GM19239 (cell line): ENCODE measurements around the gene SMCO4.

ENCODE experiments used
- DNase-seq: peaks from one replicate; pipeline ENCODE4 v3.0.0; 2011; ENCODE audit warnings: low spot score; ENCODE audit not compliant: insufficient read length
- FAIRE-seq: peaks from 2 replicates; lab custom pipeline; 2011; peaks lifted over from hg19 to GRCh38; lab: Jason Lieb, UNC

Gene SMCO4

DNA sequence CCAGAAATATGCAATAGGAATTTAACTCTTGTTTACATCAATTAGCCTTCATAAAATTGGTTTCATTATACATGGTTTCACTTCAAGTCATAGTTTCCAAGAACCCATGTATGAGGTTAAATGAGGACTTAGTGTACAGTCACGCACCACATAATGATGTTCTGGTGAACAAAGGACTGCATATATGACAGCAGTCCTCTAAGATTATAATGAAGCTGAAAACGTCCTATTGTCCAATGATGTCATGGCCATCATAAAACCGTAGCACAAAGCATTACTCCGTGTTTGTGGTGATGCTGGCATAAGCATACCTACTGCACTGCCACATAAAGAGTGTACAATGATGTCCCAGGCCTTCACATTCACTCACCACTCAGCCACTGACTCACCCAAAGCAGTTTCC is 31.1 kb downstream of the SMCO4 start:
- FAIRE-seq, result peak; percentile 70
- no peak for DNase-seq

DNA sequence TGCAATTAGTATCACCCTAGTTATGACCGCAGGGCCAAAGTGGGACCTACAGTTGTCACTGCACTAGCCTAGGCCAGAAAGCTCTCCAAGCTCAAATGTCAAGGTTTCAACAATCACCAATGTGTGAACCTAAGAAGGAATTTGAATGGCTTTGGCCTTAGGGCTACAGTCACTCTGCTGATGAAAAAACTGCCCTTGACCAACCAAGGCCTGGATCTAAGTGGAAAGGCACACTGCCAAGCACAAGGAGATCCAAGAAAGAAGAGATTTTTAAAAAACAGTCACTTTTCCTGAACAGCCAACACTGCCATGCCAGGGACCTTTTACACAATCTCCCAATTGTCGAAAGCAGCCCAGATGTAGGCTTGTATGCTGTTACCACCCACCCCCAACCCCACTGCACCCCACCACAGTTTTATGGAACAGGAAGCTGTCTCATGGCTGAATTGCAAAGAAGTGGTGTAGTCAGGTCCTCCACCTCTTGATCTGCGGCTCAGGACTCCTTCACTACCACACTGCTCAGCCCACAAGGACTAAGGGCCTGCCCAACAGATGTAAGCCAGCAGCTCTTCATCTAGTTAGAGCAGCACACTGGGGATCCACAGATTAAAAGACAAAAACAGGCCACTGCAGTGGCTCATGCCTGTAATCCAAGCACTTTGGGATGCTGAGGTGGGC is 32.9 kb downstream of the SMCO4 start:
- FAIRE-seq (no peak), DNase-seq (no peak)

DNA sequence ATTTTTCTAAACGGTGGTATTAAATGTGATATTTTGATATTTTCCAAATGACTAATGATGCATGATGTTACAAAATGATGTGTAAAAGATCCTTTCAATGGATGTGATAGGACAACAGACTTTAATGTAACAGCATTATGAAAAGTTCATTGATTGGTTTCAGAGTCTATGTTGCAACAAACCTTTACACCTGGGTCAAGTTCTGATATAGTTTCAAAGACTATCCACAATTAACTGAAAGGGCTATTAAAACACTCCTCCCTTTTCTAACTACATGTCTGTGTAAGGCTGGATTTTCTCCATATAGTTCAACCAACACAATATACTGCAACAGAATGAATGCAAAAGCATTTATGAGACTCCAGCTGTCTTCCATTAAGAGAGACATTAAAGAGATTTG is 35.7 kb downstream of the SMCO4 start:
- FAIRE-seq (no peak), DNase-seq (no peak)

DNA sequence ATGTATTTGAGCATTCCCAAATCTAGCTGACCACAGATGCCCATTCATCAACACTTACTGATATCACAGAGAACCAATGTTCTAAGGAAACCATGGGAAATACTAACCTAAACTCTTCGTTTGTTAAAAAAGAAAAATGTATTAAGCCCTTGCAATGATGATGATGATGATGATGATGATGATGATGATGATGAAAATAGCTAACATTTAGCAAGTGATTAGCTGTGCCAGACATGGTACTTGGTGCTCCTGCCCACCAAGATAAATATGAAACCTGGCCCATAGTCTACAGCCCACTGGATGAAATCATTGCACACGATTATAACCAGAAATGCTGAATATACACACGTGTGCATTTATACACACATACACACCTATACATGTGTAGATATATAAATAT is 37.5 kb downstream of the SMCO4 start:
- no peak for FAIRE-seq
- no peak for DNase-seq

DNA sequence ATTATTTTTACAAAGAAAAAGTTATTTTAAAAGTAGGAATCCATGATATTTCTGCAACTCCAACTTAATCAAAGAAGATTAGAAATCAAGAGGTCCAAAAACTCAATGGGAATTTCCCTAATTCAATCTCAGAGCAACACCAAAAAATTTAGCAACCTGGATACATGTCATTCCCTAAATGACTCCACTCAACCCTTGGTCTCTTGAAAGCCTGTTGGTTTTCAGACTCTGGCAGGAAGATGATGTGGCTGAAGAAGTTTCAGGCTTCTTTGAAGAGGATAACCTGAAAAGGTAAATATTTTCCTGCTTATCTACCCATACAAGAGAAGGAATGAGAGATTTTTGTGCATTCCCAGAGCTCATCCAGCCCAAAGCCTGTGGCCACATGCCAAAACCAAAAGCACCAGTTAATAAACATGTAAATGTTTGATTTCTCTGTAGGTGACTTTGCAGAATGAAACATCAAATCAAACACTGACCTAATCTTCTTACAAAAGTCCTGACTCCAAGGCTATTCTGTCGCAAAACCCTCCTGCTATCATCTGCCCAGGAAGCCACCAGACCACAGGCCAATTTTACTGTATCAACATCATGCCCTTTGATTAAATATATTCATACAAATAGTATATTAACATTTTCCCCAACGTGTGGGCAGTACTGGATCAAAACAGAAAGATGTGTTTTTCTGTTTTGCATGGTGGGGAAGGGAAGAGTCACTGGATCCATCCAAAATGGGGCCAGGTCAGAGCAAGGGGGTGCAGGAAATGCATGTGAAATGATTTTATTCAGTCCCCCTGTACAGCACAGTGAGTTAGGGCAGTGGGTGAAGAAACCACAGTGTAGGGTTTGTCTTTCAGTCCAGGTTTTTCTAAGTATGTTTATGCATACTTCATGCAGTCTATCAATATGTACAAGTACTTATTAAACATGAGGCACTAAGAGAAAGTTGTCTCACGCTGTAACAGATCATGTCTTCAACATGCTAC is 38.8 kb downstream of the SMCO4 start:
- DNase-seq, result no peak
- FAIRE-seq, result no peak

DNA sequence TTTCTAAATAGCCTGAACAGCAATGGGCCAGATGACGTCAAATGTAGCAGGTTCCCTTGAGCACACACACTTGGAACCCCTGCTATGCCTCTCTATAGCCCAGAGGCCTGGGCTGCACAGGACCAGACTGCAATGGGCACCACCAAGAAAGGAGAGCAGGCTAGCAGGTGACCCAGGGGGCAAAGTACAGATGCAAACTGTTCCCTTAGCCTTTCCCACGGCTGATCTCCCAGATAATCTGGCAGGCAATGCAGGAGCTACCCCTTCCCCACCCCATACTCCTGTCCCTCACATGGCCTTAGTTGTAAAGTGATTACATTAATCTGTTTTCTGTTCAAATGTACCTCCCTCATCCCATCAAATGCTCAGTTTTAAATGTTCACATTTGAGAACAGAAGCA is 41.3 kb downstream of the SMCO4 start:
- no peak for DNase-seq
- FAIRE-seq, result no peak

DNA sequence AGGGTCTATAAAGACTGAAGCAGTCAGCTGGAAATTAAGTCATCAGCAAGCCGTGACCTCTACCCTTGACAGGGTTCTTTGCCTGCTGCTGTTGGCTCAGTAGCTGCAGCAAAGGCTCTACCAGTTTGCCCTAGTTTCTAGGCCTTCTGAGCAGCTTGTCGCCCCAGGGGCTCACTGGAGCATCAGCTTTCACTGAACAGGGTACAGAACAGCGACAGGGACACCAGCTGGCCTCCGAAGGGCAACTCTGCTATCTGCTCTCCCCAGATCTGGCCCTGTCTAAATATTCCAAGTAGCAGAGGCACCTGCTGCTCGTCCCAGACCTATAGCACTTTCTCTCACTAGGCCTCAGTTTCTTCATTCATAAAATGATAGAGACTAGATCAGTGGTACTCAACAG is 42.4 kb downstream of the SMCO4 start:
- DNase-seq, result no peak
- FAIRE-seq, result no peak

DNA sequence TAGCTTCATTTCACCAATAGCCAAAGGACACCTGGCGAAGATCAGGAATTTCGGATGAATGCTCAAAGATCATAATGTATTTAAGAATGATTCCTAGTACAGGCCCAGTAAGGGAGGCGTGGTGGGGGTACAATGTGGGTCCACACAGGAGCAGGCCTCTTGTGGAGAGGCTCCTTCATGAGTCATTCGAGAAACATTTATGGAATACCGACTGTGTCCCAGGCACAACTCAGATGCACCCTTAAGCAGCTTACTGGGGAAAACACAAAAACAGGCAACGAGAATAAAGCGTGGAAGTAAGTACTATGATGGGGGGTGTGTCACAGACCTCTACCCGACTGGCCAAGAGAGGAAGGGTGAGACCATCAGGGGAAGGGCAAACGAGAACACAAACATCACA is 44.5 kb downstream of the SMCO4 start:
- DNase-seq, result no peak
- no peak for FAIRE-seq

DNA sequence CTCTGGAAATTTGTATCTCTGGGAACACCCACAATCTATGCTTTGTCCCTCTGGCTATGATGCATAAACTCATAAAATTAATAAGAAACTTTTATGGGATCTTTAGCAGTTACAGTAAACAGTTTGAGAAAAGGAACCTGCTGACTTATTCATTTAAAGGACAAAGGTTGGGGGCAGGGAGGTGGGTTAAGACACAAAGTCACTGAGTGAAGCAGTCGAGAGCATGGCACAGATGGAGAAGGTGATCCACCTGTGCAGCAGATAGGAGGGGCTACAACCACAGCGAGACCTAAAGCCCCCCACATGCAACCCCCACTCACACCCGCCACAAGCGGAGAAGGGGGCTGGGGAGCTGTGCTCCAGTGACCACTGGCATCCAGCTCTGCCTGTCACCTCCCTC is 45.0 kb downstream of the SMCO4 start:
- FAIRE-seq (no peak), DNase-seq (no peak)

DNA sequence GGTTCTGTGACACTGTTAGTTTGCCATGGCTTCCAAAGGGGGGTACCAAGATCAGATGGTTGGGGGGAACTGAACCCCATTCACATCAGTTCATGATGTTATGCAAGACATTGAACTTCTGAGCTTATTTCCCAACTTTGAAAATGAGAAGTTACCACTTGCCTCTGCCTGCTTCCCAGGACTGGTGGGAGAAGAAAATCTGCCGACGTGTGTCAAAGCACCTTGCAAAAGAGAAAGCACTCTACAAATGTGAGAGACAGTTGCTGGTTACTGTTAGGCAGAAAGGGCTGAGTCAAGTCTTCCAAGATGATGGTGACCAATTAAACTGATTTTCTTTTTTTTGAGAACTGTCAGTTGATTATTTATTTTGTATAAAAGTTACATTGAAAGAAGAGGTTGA is 45.6 kb downstream of the SMCO4 start:
- no peak for FAIRE-seq
- DNase-seq, result no peak

DNA sequence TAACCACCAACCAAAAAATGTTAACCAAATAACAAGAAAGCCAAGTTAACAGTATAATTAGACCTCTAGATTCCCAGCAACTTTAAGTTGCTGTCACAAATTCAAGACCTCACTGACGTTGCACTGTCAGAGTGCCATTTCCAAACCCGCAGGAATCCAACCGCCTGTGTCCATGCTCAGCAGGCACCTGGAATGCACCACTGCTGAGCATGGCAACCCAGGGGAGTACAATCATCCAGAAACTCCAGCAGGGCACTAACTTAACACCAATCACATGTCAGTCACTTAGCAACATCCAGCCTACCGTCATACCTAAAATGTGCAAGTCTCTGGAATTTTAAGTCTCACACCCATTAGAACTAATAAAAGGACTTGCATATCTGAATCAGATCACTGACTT is 48.8 kb downstream of the SMCO4 start:
- no peak for DNase-seq
- no peak for FAIRE-seq

DNA sequence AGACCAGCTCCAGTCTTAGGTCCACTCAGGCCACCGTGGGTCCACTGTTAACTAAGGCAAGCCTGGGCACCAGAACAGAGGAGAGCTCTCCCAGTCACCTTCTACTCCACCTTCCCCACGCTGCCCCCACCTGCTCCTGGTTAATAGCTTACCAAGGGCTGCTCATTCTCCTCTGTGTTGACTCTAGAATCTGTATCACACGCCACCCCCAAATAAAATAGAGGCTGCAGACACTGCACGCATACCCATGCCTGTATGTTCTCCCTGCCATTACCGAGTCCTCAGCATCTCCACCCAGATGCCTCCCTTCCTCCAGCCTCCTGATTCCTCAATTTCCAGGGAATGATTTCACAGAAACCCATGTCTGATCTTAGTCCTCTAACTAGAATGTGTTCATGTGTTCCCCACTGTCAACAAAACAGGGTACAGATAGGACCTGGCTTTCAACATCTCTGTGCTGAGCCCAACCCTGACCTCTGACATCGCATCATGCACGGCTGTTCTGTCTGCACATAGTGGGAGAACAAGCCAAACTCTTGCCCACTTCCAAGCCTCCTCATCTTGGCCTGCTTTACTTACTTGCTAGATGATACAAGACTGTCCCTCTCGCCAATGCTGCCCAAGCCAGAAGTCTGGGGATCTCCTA is 49.8 kb downstream of the SMCO4 start:
- no peak for DNase-seq
- FAIRE-seq, result no peak

DNA sequence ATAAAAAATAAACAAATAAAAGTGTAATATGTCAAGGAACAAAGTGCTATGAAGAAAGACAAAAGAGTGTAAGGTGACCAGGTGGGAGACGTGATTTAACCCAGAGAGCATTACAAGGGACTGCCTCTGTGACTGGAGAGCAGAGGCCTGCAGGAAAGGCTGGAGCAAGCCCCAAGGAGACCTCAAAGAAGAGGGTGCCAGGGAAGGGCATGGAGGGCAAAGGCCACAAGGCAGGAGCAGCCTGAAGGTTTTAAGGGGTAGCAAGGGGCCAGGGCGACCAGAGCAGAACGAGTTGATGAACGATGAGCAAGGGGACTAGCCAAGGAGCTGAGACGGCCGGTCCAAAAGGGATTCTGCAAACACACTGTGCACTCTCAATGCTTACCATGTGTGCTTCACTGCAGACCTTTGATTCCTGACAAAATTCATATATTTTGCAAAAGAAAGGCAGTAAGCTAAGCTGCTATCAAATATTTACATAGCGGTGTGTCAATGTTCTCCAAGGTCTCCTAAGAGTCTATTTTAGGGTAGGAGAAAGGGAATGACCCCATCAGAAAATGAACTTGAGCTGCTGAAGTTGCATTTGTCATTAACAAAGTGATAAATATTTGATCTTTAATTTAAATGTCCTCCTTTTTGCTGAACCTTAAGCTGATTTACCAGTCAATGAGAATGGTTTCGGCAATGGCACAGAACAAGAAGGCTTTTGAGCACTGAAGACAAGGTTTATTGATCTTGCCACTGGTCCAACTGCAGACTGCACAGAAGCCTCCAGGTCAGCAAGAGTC is 50.5 kb downstream of the SMCO4 start:
- DNase-seq (no peak), FAIRE-seq (no peak)

DNA sequence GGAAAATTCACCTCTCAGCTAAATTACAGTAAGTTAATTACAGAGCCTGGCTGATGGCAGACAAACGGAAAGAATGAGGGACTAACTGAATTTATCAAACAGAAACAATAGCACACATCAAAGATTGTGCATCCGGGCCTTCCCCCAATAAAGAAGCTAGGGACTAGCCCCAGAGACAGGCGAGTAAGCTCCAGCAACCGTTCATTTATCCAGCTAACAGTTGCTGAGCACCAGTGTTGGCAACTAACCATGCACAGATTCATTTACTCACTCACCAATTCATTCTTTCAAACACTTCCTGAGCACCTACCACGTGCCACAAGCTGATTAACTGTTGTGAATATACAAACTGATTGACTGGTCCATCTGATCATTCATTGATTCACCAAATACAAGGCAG is 51.2 kb downstream of the SMCO4 start:
- no peak for FAIRE-seq

DNA sequence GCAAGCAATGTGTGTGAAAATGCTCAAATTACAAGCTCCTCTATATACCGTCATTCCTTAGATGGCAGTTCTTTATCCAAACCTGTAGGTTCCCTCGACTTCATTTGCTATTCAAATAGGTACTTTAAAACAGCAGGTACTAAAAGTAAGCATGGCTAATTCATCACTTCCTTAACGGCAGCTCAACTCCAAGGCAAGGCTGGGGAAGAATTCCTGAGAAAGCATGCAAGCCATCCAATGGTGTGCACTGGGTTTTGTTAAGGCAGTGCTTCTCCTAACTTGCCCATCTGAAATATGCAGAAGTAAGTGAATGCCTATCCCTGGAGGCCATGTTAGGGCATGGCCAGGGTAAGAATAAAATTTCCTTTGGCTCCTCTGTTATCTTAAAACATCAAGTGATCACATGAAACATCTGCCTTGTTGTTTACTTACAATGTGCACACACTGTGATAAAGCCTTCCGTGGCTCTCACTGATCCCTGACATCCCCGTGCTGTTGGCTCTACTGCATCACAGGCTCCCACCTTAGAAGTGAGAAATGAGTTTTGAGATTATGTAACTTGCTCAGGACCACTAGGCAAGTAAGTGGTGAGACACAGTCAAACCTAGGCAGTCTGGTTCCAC is 52.1 kb downstream of the SMCO4 start:
- FAIRE-seq (no peak), DNase-seq (no peak)

More for the DNA sequence above, 51.2 kb downstream of the SMCO4 start:
- DNase-seq, result no peak

DNA sequence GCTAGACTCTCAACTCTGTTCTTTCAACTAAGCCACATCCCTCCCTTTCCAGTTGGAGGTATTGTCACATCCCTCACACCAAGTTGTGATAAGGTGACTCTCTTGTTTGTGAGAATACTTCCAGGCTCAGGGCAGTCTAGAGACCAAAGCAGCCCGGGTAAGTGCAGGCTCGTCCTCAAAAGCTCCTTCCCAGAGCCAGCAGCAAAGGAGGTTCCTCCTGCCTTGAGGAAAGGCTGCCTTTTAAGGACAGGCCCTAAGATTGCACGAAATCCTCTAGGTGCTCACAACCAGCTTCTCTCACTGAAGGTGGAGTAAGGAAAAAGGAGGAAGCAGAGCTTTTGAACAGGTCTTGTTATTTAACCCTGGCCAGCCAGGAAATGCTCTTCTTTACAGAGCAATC is 53.4 kb downstream of the SMCO4 start:
- FAIRE-seq, result no peak

DNA sequence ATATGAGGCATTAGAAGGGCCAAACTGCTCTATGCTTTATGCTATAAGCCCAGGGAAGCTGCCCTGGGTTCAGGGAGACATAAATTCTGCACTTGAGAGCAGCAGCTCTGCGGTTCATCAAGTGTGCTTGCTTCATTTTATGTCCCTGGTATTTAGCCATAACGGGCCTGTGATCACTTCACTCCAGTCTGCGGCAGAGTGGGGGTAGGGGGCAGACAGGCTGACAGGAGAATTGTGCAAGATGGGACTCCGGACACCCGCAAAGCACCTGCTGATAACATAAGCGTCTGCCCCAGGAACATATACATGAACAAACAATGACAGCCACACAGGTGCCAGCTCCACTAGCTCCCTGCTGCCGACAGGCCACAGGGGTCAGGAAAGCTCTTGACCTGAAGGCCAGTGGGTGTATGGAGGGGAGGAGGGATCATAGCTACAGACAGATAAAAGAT is 56.1 kb downstream of the SMCO4 start:
- FAIRE-seq (no peak), DNase-seq (no peak)

More for the DNA sequence above, 53.4 kb downstream of the SMCO4 start:
- no peak for DNase-seq

DNA sequence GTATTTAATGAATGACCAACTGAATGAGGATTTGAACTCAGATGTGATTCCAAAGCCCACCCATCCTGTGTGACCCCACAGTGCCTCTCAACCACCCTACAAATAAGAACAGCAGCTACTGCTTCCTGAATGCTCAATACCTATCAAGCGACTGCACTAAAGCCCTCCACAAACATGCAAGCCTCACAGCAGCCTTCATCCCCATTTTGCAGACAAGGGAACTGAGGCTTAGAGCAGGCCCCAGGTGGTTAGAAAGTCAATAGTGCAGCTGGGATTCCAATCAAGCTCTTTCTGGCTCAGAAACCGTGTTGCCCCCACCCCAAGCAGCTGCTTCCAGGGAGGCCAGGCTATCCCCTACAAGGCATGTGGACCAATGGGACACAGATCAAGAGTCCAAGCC is 57.2 kb downstream of the SMCO4 start:
- FAIRE-seq (no peak), DNase-seq (no peak)

DNA sequence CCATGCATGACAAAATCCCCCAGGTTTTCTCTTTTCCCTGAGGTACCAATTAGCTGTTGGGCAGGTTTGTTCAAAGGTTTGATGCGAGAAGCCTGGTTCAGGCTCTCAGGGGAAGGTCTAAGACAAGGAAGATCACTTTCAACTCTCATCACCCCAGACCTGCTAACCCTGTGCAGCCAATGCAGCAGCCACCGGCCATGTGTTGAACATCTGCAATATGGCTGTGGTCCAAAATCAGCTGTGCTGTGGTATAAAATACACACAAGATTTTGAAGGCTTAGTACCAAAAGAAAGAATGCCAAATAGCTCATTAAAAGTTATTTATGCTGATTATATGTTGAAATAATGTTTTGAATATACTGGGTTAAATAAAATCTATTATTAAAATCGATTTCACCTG is 58.5 kb downstream of the SMCO4 start:
- no peak for FAIRE-seq
- no peak for DNase-seq

DNA sequence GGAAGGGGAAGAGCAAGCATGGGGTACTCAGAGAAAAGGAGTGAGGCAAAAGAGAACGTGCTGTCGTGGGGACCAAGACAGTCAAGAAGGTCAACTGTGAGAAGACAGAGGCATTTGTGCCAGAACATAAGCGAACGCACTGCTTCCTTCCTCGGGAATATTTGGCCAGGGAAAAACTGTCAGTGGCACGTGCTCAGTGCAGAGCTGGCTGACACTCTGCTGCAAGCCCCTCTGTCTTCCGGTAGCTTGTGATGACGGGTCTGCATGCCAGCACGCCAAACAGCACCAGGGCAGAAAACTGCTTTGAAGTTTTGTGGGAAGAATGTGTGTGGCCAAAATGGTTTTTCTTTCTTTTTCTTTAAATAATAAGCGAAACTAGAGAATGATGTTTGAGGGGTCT is 60.6 kb downstream of the SMCO4 start:
- DNase-seq (no peak), FAIRE-seq (no peak)
